Glomerular visceral epithelial cell (primary cell): ENCODE data around the gene MAML3.

ENCODE experiments used
- DNase-seq: peaks from one replicate; pipeline ENCODE4 v3.0.0-alpha.2; 2016; ENCODE audit errors: extremely low spot score

The MAML3 gene

DNA sequence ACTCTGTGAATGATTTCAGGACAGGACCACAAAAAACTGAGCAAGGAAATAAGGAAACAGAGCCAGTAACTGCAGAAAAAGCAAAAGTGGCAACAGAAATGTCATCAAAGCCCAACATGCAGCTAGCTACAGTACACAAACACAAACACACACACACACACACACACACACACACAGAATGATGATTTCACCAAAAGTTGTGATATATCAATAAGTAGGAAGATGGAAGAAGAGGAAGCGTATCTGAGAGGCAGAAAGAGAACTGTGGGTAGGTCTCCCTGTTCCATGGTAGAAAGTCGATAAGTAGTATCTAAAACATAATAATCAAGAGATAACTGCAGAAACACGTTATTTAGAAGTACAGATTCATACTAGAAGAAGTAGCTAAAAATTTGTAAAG is 340.1 kb downstream of the MAML3 start:
- no peak for DNase-seq

DNA sequence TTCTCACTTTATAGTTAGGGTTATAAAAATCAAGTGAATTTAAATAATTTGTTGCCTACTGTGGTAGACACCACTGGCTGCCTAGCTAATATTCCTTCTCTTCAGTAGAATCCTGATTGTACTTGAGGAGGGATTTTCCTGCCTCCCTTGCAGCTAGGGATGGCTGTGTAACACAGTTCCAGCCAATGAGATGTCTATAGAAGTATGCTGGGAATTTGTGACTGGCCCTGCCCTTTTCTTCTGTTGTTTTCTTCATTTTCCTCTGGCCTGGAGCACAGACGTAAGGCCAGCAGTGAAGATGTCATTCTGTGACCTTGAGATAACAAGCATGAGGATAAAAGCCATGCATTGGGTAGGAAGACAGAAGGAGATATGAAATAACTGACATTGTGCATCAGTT is 343.3 kb downstream of the MAML3 start:
- DNase-seq: no peak

DNA sequence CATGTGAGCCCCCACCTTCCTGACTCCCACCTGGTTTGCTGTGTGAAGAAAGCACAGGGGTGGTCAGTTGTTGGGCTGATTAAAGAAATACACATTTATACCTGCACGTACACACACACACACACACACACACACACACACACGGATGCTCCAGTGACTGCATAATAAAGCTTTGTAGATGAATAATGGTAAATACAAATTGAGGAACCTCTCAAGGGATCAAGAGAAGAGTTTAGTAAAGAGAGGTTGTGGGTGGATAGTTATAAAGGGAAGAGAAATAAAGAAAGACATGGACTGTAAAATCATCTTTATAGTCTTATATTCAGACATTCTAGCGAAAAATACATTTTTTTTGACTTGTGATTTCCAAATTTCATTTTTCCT is 344.2 kb downstream of the MAML3 start:
- DNase-seq: no peak

DNA sequence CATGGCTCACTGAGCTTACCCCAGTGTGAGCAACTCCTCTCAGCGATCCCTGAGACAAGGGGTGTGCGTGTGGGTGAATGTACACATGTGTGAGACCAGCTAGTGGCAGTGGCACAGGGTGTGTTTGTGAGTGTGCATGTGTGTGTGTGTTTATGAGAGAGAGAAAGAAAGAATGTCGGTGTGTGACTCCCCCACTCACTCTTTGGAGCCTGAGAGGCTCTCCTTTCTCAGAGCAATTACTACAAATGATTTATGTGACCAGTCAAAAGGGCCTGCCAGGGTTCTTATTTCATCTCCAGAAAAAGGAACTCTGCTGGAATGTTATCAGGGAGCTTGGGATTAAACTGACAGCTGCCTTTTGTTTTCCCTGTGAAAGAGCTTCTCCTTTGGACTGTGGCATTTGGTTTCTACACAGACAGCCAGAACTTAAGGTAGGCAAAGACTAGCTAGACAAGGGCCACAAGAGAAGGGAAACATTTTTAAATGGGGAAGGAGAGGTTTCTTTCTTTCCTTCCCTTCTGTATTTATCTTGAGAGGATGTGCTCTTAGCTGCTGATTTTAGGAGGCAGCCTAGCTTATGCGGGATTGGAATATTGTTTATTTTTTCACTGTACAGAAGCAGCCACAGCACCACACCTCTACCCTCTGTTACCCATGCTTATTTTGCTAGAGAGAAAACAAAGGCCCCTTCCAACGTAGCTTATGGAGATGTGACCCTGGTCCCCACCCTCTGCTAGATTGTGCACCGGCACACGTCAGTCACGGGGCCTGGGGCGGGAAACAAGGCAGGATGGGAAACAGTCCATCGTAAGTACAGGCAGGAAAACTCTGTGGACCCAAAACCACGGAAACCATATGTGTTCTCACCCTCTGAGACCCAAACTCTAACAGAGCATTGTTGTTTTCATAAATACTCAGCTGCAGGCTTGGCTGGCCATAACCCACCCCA is 344.9 kb downstream of the MAML3 start:
- DNase-seq: no peak

DNA sequence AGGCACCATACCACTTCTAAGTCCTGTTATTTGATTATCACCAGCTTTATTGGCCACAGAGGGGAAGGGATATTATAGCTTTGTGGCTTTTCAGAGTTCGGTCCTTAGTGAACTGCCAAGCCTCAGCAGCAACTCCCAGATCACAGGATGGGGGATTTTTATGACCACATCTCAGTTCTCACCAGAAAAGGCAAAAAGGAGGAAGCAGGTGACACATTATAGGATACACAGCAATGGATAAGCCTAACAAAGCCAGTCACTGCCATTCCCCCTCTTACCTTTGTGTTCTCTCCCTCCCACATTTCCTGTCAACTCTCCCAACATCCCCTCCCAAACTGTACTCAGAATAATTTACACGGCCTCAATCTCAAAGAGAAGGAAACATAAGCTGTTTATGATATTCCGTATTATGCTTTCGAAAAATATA is 345.6 kb downstream of the MAML3 start:
- no peak for DNase-seq

DNA sequence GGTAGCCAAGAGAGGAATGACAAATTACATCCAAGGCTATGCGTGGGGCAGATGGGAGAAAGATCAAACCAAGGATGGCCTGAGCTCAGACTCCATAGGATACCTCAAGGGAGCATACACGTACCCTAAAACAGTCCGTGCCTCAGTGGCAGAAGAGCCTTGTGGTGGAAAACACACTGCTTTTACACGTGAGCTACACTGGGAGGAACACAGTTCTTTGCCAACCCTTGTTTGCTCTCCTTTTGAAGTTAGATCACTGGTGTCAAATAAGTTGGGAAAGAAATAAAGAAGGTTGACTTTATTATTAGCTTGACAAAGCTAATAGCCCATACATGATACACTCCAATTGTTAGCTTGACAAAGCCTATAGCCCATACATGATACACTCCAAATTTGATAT is 346.5 kb downstream of the MAML3 start:
- DNase-seq: no peak

DNA sequence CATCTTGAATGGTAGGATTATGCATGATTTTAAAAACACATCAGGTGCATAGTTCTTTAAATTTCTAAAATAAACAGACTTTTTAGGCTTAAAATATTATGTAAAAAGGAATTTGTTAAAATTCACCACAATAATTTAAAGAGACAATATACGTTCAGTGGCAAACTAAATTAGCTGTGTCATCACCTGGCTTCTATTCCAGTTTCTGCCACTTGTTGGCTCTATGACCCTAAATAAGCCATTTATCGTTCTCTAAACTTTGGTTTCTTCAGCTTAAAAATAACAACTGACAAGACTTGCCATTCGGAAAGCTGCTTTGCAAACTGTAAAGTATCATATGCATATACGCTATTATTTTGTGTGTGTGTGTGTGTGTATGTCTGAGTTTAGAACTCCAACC is 347.1 kb downstream of the MAML3 start:
- DNase-seq: no peak

DNA sequence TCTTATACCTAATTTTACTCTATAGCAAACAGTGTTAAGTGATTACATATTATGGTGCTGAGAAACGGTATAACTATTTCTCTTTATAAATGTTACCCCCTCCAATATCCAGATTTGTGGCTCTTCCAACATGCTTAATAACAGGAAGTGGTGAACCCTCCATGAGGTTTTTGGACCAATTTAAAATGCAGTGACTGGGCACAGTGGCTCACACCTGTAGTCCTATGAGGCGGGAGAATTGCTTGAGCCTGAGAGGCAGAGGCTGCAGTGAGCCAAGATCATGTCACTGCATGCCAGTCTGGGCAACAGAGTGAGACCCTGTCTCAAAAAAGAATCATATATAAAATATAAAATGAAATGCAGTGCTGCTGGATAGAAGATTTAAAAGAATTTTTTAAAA is 351.1 kb downstream of the MAML3 start:
- DNase-seq: no peak

DNA sequence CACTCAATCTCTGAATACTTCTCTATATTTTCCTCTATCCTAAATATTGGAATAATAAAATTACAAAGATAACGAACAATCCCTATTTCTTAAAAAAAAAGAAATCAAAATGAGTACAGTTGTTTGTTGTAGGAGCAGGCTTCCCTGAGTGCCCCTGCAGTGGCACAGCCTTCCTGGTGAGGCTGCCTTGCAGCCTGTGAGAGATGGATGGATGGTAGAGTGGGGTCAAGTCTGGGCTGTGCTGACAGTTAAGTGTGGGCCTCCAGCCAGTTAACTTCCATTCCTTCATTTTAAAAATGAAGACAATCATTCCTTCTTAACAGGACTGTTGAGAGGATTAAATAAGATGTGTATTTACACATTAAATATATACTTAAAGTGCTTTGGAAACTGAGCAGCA is 351.5 kb downstream of the MAML3 start:
- DNase-seq: no peak

DNA sequence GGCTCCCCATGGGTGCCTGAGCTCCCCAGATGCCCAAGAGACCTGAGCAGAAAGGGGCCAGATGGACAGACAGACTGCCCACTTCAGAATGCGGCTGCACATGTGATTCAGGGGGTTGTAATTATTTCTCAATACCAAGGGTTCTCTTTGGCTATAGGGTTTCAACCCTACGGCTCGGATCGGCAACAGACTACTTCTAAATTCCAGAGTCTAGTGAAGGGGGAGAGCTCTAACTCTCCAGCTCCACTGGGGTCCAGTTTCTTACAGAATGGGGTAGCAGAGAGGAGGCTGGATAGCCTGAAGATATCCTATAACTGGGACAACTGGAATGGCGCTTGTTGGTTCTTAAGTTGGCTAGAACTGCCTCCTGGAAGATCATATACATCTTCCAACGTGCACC is 352.1 kb downstream of the MAML3 start:
- no peak for DNase-seq

DNA sequence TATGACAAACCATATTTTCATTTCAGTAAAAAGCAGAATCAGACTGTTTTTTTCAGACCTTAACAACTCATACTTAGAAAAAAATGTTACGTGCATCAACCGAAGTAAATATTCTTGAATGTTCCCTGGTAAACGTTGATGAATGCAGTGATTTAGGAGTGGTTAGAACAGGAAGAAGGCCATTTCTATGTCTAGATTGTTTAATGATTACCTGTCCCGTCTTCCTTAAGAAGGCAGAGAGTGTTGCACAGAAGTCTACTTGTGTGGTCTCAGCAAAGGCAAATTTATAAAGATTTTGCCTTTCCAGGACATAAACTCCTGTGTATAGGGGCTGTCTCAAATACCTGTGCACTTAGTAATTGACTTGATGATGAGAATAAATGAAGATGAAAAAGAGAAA is 353.9 kb downstream of the MAML3 start:
- peak; percentile 27 for DNase-seq

DNA sequence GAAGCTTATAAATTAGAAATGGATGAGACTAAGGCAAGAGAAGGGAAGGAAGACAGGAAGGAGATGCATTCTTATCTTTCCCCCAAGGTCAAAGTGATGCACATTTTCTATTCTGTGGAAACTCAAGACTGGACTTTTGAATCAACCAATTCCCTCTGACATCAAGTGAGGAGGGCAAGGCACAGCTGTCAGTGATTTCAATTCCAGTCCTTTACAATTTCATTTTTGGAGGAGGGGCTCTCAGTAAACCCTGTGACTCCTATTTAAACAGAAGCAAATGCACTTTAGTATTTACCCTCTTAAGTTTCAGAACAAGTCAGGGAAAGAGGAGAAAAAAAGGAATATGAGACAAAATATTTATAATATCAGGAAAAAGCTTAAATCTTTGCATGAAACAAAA is 354.4 kb downstream of the MAML3 start:
- no peak for DNase-seq

DNA sequence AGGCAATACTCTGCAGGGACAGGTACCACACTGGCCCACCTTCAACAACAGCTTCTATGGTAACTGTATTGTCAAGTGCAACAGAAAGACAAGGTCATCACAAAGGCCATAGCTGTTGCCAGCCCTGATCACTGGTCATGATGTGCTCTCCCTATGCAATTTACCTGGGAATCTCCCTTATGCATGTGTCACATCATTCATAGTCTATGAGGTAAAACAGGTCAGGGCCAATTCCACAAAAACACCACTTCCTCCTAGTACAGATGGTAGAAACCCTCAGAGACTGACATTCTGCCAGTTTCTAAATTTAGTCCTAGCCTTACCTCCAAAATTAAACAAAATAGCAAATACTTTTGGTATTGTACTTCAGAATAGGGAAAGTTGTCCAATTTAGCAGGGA is 355.5 kb downstream of the MAML3 start:
- no peak for DNase-seq

DNA sequence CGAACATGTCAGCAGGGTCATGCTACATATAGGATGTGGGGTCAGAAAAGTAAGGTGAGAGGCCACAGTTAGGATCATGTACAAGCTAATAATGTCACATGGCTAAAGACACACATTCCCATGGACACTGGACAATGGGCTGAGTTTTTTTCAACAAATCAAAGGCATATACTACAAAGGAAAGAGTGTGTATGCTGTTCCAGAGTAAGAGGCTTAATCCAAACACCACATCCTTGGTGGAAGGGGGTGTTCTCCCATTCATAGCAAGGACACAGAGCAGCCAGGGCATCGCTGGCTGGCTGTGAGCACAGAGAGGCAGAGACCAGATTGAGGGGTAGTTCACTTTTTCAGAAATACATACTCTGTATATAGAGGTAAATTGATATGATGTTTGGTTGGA is 356.7 kb downstream of the MAML3 start:
- no peak for DNase-seq

DNA sequence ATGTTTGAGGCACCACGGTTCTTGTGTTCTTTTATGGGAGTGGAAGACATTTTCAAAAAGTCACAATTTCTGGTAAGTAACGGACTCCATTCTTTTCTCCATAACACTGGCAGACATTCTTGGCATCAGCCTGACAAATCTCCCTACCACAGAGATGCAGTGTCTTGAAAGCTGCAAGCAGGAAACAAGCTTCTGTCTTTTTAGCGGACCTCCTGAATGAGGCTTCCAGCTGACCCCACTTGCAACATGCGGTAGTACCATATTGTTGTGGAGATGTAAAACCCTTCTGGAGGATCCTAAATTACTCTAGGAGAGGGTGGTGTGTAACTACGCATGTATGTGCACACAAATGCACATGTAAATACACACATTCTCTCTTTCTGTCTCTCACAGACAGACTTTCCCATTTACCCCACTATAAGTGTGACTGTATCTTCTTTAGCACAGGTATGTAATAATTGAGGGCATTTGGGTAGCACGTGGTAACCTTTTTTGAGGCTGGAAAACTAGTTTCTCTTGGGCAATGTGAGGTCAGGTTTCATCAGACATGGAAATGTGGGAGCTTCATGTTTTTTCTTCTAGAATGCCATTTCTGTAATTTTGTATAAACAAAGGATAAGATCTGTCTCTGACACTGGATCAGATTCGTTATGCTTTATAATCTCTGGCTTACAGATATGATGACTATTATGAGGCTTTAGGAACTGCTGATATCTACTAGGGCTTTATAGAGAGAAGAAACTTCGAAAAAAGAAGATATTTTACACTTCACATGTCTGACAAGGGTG is 358.3 kb downstream of the MAML3 start:
- no peak for DNase-seq

DNA sequence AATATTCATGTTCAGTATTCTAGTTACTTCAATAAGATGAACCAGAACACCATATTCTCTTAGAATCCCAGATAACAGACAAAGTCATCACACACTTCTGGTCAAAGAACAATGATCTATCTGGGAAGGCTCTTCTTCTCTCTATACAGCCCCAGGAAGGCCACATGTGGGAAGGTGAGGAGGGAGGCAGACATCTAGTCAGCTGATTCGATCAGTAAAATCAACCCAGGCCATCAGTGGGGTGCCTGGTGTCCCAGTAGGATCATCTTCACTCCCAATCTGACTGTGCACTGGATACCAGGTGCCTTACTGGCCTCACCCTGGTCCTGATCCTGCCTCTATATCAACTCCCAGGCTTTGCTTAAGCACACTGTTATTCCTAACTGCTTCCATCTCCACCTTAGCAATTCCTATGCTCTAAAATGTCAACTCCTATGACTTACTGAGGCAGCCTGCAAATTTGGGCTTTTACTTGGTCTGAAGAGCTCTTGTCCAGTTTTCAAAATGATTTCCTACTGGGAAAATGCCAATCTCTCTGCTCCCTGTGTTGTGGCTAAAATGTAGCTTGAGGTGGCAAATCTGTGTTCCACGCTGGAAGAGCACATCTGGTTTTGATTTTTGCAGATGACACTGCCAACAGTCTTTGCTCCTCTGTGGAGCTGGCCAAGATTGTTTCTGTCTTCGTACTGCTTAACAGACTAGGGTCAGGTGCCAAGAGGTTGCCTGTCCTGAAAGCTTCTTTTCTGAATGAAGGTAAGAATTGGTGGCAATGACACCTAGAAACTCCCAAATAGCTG is 359.6 kb downstream of the MAML3 start:
- DNase-seq: no peak

DNA sequence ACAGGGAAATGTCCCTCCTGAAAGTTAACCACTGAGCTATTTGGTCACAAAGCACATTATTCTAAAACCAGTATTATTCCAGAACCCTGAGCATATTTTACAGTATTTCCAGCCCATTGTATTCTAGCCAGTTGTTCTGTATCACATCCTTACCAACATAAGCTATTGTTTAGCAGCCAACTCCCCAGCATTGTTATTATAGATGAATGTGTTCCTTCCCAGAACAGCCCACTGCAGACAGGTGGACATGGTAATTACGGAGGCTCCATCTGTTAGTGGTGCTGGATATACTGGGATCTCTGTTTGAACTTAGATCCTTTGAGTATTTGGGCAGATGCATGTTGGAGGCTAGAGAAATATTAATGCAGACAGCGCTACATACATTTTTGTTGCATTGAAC is 362.3 kb downstream of the MAML3 start:
- DNase-seq: no peak

DNA sequence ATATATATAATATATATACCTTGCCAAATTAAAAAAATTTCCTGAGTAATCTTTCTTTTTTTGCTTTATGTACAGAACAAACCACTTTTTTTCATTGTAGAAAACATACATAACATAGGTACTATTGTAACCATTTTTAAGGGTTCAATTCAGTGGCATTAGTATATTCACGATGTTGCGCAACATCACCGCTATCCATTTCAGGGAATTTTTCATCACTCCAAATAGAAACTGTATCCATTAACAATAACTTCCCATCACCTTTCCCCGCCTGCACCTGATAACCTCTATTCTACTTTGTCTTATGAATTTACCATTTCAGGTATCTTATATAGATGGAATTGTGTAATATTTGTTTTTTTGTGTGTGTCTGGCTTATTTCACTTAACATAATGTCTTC is 363.7 kb downstream of the MAML3 start:
- no peak for DNase-seq

DNA sequence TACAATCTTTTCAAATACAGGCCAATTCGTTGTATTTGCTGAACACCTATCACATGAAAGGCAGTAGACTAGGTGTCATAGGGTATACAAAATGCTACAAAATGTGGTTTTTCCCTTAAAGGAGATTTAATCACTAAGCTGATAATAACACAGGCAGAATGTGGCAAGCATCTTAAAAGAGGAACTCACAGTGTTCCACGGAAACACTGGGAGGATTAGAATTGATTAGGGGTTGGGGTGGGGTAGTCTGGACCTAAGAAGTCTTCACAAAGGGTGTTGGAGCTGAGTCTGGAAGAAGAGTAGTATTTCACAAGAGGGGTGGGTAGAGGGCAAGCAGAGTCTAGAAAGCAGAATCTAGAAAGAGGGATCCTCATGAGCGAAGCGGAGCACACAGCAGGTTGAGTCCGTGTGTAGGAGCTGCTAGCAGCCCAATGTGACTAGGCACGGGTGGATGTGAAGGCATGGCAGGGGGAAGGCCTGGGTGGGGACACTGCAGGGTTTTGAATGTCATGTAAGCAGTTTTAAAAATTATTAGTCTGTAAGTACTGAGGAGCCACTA is 364.8 kb downstream of the MAML3 start:
- no peak for DNase-seq

DNA sequence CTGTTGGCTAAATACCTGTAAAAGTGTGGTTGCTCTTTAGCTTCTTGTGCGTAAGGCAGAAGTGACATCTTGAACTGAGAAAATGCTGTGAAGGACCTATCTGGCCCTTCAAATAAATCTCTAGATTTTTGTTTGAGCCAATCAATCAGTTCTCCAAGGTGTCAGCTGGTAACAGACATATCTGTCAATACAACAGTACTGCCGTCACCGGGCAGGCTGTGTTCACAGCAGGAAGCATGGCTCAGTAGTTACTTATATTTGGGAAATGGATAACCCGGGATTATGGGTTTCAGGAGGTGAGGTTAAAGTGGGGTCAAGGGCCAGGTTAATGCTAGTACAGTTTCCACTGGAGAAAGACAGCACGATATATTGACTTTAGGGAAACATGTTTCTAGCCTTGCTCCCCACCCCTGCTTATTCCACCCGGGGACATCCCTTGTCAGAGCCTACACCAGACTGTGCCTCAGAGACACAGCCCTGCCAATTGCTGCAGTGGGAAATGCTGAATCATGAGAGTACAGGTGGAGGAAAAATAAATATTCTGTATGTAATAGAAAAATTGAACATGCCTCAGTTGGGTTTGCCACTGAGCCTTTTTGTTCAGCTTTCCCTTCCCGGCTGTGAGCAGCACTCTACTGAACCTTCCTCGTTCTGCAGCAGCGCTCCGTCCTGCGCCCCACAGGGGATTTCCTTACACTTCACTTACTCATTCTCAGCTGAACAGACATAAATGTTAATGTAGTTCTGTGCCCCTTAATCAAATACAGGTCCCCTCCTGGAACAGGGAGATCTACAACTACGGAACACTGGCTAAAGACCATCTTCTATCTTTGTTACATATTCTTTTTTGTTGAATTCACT is 367.3 kb downstream of the MAML3 start:
- DNase-seq: no peak

DNA sequence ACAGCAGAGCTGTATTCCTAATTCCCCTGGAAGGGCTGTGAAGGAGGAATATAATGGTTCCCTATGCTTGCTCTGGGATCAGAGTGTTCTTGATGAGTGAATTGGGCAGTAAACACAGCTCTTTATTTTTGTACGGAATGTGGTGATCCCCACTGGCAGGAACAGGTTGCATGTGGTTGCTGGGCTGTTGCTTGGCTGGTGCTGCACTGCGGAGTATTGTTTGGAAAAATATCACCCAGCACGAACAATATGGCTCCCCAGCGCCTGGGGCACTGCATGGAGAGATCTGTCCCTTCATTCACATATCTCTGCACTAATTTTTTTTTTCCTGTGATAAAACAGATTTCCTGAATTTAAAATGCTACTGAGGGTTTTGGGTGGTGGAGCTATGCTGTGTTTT is 368.6 kb downstream of the MAML3 start:
- DNase-seq: no peak
